Adipocyte (in vitro differentiated cells): ENCODE measurements around the gene EFCAB5.
"Not testable (repeated sequence)": the region's sequence is repeated elsewhere in the genome, so short reads cannot be mapped to it uniquely, and the experiment has no call there.

ENCODE experiments used
- DNase-seq: peaks from one replicate; pipeline ENCODE4 v3.0.0-alpha.2; 2015; ENCODE audit warnings: low read depth
- H3K27me3 ChIP-seq: replicated peaks from 2 replicates; pipeline ENCODE4 v1.7.0; 2013; ENCODE audit warnings: mild to moderate bottlenecking, low read length, moderate library complexity; ENCODE audit not compliant: control insufficient read depth, insufficient read depth
- H3K36me3 ChIP-seq: 2 replicates; pipeline ENCODE4 v1.7.0; 2013; ENCODE audit warnings: low read length, mild to moderate bottlenecking, moderate library complexity; ENCODE audit not compliant: control insufficient read depth, insufficient read depth, severe bottlenecking
- H3K4me1 ChIP-seq: 2 replicates; pipeline ENCODE4 v1.7.0; 2013; ENCODE audit warnings: mild to moderate bottlenecking, low read length, moderate library complexity; ENCODE audit not compliant: control insufficient read depth, insufficient read depth
- H3K4me3 ChIP-seq: 2 replicates; pipeline ENCODE4 v1.7.0; 2013; ENCODE audit warnings: mild to moderate bottlenecking, low read length, moderate library complexity
- H3K9ac ChIP-seq: 2 replicates; pipeline ENCODE4 v1.7.0; 2013; ENCODE audit warnings: mild to moderate bottlenecking, low read length, moderate library complexity
- H3K9me3 ChIP-seq: 2 replicates; pipeline ENCODE4 v1.7.0; 2013; ENCODE audit warnings: mild to moderate bottlenecking, low read length, moderate library complexity; ENCODE audit not compliant: control insufficient read depth

The EFCAB5 gene

GRCh38 chr17:29945281-29945680, 3.8 kb downstream of the EFCAB5 start:
- no peak overlapping the region for H3K9ac ChIP-seq
- H3K4me3 ChIP-seq = no peak overlapping the region
- no peaks in the 10 kb centered on the region for H3K9me3 ChIP-seq
- H3K36me3 ChIP-seq = no peaks in the 10 kb centered on the region
- H3K27me3 ChIP-seq = no peaks in the 10 kb centered on the region
- no peak for DNase-seq
- H3K4me1 ChIP-seq = no peaks in the 10 kb centered on the region

DNA sequence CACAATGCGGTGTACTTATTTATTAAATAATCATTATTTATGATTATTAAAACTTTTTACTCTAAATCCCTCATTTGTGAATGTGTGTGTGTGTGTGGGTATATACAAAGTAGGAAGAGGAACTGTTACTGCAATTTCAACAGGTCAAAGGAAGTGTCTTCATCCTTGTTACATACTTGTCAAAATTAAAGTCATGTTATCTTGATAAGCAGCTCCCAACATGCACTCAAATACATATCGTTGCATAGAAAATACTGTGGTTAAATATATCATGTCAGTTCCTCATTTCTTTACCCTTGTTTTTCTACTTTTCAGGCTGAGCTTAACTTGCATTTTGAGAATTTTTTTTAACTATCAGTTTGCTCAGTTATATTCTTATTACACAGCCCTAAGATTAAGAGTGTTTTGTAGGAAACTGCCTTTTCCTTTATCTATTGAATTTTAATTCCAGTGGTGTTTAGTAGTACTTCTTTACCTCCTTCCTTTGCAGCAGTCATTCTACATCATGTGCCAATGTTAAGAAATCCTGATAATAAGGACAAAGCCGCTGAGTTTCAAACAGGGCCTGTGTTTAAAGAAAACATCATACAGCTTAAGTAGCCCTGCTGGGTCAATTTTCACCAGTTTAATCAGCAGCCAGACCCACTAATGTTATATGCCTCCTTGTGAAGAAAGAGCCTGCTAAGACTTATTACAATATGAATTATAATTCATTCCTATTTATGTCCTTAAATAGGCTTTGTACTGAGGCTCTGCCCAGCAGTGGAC, 7.2 kb downstream of the EFCAB5 start:
- Histone ChIP-seq H3K9ac (no peak overlapping the region), H3K27me3 (no peaks in the 10 kb centered on the region), H3K4me1 (no peaks in the 10 kb centered on the region), H3K9me3 (no peaks in the 10 kb centered on the region), H3K36me3 (no peaks in the 10 kb centered on the region), H3K4me3 (no peak overlapping the region)
- DNase-seq = no peak

DNA sequence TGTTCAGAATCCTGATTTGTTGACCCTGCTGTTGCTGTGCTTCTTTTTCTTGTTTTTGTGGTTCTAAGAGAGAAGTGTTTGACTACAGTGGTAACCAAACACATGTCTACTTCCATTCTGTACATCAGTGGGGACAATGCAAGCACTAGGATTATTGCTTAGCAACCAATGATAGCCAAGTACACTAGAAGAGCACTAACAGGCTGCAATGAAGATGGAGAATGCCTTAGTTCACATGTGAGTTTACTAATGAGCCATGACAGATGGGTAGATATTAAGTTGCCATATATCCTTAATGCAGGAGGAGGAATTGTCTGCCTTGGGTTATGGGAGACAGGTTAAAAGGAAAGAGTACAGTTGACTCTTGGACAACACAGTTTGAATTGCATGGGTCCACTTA, 8.3 kb downstream of the EFCAB5 start:
- H3K4me3 ChIP-seq = no peak overlapping the region
- no peak overlapping the region for H3K9ac ChIP-seq
- H3K9me3 ChIP-seq = no peaks in the 10 kb centered on the region
- H3K36me3 ChIP-seq = no peaks in the 10 kb centered on the region
- no peak for DNase-seq
- no peaks in the 10 kb centered on the region for H3K4me1 ChIP-seq
- no peaks in the 10 kb centered on the region for H3K27me3 ChIP-seq

DNA sequence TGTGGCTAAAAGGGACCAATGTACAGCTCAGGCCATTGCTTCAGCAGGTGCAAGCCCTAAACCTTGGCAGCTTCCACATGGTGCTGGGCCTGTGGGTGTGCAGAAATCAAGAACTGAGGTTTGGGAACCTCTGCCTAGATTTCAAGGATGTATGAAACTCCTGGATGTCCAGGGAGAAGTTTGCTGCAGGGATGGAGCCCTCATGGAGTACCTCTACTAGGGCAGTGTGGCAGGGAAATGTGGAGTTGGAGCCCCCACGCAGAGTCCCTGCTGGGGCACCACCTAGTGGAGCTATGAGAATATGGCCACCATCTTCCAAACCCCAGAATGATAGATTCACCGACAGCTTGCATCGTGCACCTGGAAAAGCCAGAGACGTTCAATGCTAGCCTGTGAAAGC, 13.0 kb downstream of the EFCAB5 start:
- Histone ChIP-seq H3K27me3 (no peaks in the 10 kb centered on the region), H3K9me3 (no peaks in the 10 kb centered on the region), H3K36me3 (no peaks in the 10 kb centered on the region), H3K4me3 (no peak overlapping the region), H3K9ac (no peak overlapping the region), H3K4me1 (peaks cover 1% of the 10 kb centered on the region)
- no peak for DNase-seq

GRCh38 chr17:29956225-29956624, 14.8 kb downstream of the EFCAB5 start:
- H3K9ac ChIP-seq = no peak overlapping the region
- no peak overlapping the region for H3K4me3 ChIP-seq
- no peaks in the 10 kb centered on the region for H3K27me3 ChIP-seq
- H3K9me3 ChIP-seq = no peaks in the 10 kb centered on the region
- DNase-seq = no peak
- H3K36me3 ChIP-seq = no peaks in the 10 kb centered on the region
- peaks cover 8% of the 10 kb centered on the region for H3K4me1 ChIP-seq

GRCh38 chr17:29957488-29957887, 16.1 kb downstream of the EFCAB5 start:
- not testable (repeated sequence) for H3K9ac ChIP-seq, DNase-seq, H3K4me1 ChIP-seq, H3K4me3 ChIP-seq, H3K36me3 ChIP-seq, H3K27me3 ChIP-seq, H3K9me3 ChIP-seq

GRCh38 chr17:29958947-29959657, 17.7 kb downstream of the EFCAB5 start:
- no peaks in the 10 kb centered on the region for H3K27me3 ChIP-seq
- no peak overlapping the region for H3K4me3 ChIP-seq
- H3K36me3 ChIP-seq = no peaks in the 10 kb centered on the region
- peaks cover 8% of the 10 kb centered on the region for H3K4me1 ChIP-seq
- DNase-seq = no peak
- H3K9ac ChIP-seq = no peak overlapping the region
- peaks cover 15% of the 10 kb centered on the region for H3K9me3 ChIP-seq

- H3K9ac ChIP-seq = no peak overlapping the region
- H3K9me3 ChIP-seq = peaks cover 16% of the 10 kb centered on the region
- H3K36me3 ChIP-seq = no peaks in the 10 kb centered on the region
- peaks cover 8% of the 10 kb centered on the region for H3K4me1 ChIP-seq
- no peak overlapping the region for H3K4me3 ChIP-seq
- no peaks in the 10 kb centered on the region for H3K27me3 ChIP-seq
- no peak for DNase-seq
These were observed 18.4 kb downstream of the EFCAB5 start for GRCh38 chr17:29959658-29960337.

DNA sequence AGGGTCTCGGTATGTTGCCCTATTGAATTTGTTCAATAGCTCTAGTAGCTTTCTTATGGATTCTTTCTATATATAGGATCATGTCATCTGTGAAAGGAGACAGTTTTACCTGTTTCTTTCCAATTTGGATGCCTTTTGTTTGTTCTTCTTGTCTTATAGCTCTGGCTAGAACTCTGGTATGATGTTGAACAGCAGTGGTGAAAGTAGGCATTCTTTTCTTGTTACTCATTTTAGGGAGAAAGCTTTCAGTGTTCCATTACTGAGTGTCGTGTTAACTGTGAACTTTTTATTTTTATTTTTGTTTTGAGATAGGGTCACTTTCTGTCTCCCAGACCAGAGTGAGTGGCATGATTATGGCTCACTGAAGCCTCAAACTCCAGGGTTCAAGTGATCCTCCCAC, 21.2 kb downstream of the EFCAB5 start:
- H3K27me3 ChIP-seq = no peaks in the 10 kb centered on the region
- H3K36me3 ChIP-seq = no peaks in the 10 kb centered on the region
- no peak overlapping the region for H3K9ac ChIP-seq
- H3K9me3 ChIP-seq = peaks cover 16% of the 10 kb centered on the region
- no peak for DNase-seq
- H3K4me3 ChIP-seq = no peak overlapping the region
- peaks cover 8% of the 10 kb centered on the region for H3K4me1 ChIP-seq

DNA sequence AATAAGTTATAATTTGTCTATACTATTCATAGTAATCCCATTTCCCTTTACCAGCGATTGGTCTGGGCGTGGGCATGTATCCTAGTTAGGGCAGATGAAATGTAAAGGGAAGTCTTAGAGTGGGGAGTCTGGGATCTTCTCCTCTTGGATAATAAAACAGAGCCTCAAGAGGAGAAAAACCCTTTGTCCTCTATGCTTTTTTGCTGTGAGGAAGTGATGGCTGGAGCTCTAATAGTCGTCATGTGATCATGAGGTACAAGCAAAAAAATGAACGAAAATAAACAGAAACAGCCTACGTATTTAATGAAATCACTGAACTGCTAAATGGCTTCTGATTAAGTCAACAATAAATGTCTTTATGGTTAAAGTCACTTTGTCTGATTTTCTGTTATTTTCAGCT, 26.8 kb downstream of the EFCAB5 start:
- peaks cover 6% of the 10 kb centered on the region for H3K9me3 ChIP-seq
- H3K4me3 ChIP-seq = no peak overlapping the region
- H3K27me3 ChIP-seq = no peaks in the 10 kb centered on the region
- DNase-seq = no peak
- H3K36me3 ChIP-seq = no peaks in the 10 kb centered on the region
- no peaks in the 10 kb centered on the region for H3K4me1 ChIP-seq
- H3K9ac ChIP-seq = no peak overlapping the region

DNA sequence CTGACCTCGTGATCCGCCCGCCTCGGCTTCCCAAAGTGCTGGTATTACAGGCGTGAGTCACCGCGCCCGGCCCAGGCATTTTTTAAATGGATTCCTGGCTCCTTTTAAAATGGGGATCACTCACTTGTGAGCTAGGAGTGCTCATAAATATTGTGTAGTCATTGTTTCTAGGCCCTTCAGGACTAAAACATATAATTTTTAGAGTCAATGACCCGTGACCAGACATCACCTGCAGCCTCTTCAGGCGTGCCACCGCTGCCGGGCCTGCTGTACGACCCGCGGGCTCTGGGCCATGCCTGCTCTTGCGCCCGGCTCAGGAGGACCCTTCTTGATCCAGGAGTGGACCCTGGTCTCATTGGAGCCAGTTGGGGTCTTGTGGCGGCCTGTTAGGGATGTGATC, 30.8 kb downstream of the EFCAB5 start:
- H3K36me3 ChIP-seq = no peaks in the 10 kb centered on the region
- DNase-seq = no peak
- no peak overlapping the region for H3K4me3 ChIP-seq

More for the DNA sequence above, 30.8 kb downstream of the EFCAB5 start:
- no peak overlapping the region for H3K9ac ChIP-seq
- H3K27me3 ChIP-seq = no peaks in the 10 kb centered on the region
- no peaks in the 10 kb centered on the region for H3K9me3 ChIP-seq
- H3K4me1 ChIP-seq = peaks cover under 1% of the 10 kb centered on the region
